Stimulated activated CD8-positive, alpha-beta memory T cell treated with anti-CD3 and anti-CD28 coated beads, Interleukin-4, amount 100 ng/mL, for 1 hour (primary cell): ENCODE results near the gene GPC5.

Experiments used
- DNase-seq, 2 donors: peaks; one replicate each; pipeline ENCODE4 v3.0.0-alpha.2; 2020; ENCODE audit warnings: low read depth in 2 of 2, low spot score in 1 of 2

Gene GPC5

DNA sequence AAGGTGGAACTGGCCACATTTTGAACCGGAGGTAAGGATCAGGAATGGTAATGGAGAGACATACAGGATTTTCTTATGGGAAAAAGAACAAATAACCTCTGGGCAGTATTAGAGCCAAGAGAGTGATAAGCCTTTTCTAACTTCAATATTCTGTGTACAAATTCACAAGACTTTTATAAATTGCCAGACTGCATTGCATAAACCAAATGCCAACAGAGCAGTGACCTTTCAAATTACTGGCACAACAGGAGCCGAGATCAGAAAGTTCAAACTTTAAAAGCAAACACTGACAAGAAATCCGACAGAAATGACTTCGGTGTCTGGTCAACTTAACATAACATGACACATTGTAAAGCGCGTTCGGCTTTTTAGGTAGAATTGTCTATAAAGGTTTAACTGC is 737.1 kb downstream of the GPC5 start:
- DNase-seq = no peak

DNA sequence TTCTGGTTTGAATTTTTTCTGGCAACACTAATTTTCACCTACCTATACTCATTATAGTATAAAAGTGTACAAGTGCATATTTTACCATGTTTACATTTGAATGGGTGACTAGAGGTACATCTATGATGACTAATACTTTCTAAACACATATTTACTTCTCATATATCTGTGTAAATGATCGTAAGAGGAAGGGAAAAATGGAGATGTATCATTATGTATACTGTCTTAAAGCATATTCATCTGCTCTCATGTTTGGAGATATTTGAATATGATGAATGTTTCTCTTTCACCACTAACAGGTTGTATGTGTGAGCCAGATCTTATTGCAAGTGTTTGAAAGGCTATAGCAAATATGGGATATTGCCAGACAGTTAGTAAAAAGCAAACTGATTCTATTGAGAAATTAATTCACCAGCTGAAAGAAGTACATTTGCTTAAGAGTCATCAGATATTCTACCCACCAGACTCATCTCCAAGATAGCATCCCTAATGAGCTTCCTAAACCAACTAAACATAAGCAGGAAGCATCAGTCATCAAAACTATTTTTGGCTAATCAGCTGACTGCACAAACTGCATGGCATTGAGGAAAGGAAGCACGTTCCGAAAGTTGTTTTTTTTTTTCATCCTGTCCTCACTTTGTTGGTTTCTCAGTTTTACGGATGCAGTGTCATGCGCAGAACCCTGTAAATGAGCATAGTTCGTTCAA is 738.2 kb downstream of the GPC5 start:
- DNase-seq = no peak

DNA sequence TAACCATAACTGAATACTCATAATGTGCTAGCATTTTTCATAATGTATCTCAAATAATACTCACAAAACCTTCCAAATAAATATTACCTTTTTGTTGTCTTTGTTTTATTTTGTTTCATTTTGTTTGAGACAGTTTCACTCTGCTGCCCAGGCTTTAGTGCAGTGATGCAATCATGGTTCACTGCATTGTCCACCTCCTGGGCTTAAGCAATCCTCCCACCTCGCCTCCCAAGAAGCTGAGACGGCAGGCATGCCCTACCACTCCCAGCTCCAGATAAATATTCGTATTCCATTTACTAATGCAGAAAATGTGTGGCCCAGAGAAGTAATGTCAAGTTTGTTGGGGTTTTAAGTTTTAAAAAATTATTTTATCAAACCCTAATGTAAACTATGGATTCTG is 739.1 kb downstream of the GPC5 start:
- DNase-seq = no peak

DNA sequence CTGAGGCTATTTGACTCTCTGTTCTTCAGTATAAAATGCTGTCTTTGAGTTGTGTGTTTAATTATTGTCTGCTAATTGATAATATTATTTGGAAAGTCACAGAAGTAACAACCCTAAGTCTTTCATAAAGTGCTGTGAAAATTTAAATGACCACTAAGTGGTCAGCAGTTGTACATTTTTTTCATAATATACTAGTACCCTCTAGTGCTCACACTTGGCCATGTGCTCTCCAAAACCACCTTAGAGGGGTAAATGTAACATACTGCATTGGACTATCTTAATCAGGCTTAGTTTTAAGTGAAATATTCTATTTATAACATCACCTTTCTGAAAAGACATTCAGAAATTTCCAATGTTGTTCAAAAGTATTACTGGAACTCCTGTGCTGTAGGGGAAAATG is 745.3 kb downstream of the GPC5 start:
- no peak for DNase-seq

DNA sequence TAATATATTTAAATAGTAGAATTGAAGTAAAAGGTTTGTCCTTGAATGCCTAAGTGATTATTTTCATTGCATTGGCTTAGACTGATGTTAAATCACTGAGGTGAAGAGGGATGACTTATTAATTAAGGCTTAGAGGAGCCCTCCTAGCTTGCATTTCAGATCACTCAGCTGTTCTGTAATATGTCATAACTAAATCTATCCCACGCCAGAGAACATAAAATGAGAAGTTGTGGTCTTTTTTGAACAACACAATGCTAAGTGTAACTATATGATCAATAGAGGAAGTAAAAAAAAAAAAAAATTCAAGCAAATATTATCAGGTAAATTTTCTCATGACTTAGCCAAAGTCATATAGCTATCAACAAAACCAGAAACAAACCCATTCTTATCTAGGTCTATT is 752.2 kb downstream of the GPC5 start:
- DNase-seq = no peak

DNA sequence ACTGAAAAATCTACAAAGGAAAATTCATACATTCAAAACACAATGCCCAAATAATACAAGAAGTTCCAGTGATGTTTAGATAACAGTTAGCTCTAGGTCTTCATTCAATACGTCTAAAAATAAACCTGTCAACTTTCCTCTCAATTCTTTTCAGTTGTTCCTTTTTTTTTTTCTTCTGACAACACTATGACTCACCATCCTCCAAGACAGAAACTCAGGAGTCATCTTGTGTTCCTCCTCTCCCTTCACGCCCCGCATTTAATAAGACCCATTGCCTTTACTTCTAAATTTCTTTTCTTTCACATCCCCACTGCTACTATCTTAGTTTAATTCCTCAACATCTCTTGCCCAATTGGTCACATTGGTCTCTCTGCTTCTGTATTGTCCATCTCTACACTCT is 759.9 kb downstream of the GPC5 start:
- no peak for DNase-seq

DNA sequence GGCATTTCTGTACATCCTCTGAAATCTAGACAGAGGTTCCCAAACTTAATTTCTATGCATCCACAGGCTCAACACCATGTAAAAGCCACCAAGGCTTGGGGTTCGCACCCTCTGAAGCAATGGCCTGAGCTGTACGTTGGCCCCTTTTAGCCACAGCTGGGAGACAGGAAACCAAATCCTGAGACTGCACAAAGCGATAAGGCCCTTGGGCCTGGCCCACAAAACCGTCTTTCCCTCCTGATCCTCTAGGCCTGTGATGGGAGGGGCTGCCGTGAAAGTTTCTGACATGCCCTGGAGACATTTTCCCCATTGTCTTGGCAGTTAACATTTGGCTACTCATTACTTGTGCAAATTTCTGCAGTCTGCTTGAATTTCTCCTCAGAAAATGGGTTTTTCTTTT is 766.4 kb downstream of the GPC5 start:
- DNase-seq = no peak

DNA sequence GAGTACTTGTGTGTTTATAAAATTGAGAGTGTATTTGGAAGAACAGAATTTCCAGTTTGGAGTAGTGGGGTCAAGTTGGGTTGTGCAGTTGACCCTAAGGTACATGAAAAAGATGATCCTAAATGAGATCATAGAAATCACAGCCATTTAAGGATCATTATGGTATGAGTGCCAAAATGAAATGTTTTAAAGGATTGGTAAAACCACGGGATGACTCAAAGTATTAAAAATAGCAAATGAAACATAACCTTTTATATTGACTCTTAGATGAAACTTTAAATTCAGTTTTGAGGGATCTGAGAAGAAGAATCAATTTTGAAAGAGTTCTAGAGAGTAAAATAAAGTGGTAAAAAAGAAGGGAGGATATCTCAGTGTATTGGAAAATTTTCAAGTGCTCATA is 773.8 kb downstream of the GPC5 start:
- no peak for DNase-seq

DNA sequence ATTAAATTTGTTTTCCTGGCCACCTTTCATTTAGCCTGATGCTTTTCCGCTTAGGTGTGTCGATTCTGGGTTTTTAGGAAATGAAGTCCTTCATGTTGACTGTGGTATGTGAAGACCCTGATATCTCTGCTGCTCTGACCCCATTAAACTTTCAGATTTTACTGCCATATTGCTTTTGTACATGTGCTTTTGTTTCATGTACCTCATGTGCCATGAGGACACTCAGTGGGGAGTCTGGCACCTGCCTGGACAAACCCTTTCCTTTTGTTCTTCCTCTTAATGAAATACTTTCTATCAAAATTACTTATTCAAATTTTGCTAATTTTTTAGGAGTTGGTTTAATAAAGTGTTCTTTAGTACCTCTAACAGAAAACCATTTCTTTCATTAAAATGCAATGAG is 774.8 kb downstream of the GPC5 start:
- DNase-seq = no peak

DNA sequence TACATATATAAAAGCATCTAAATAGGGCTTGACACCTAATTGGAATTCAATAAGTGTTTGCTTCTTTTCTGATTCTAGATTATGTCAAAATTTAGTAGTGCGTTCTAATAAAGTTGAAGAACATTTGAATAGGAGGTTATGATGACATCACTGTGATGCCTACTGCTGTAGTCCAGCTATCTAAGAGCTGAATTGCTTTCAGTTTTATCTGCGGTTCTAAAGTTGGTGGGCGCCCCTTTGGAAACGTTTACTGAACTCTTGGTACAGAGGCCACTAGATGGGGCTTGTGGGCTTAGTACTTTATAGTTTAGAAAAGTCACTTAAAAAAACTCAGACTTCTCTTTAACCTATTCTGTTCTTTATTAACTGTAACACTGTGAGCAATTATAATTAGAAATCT is 776.9 kb downstream of the GPC5 start:
- no peak for DNase-seq

DNA sequence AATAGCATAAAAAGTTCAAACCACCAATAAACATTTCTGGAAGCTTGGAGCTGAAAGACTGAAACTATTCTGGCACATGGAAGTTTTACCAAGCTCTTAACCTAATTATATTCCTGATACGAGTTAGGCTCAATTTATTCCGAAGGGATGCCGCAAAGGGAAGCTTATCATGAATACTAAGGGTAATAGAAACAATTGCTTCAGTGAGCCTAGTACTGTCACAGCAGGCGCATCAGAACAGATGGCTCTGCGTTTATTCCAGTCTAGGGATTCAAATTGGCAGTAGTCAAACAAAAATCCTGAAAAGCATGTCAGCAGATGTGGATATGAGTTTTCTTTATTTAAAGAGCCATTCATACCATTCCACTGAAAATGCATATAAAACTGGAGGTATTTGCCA is 779.5 kb downstream of the GPC5 start:
- DNase-seq = no peak

DNA sequence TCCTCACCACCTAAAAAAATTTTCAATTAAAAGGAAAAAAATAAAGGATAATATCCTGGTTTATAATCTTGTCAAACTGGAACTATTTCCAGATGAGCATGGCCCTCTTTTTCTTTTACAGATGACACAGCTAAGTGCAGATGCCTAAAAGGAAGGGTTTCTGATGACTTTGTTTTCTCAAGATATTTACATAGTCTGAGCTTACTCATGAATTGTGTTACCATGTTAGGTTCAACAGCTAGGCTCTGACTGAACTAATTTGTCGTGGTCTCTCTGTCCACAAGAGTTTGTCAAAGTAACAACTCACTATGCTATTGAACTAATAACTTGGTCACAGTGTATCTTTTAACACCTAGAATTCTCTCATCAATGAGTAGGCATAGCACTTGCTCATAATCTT is 780.8 kb downstream of the GPC5 start:
- DNase-seq = no peak

DNA sequence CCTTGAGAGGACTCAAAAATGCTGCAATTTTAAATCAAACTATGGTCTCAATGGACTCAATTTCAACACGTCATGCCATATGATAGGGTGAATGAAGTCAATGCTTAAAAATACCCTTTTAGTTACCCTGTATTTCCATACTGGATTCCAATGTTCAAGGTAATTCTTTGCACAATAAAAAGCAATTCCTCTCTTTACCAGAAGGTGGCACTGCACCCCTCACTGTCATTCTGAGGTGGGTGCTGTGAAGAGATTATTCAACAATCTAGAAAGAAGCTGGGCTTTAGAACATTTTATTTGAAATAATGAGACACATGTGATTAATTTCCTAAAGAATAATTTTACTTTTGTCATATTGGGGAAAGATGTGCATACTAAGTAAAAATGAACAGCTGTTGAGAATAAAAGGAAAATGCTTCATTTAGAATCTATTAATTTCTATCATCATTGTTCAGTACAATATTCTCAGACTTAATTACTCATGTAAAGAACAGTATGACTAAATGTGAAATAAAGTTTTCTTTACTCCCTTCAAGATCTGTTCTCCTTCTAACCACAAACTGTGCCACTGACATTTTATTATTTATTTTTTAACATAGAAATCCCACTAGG is 789.1 kb downstream of the GPC5 start:
- DNase-seq = no peak

DNA sequence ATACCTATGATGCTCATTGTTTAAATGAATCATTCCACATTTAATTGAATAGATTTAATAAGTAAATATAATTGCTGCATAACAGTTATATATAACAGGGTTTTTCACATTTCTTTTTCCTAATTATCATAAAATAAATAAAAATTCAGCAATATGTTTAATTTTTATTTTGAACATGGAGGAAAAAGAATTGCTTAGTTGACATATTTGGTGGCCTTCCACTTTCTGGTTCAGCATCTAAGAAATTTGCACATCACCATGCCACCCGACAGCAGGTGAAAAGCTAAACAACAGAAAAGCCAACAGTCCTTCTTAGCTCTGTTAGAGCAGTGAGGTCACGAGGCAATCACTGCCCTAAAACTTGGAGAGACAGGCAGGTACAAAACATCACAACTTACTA is 790.2 kb downstream of the GPC5 start:
- DNase-seq = no peak

DNA sequence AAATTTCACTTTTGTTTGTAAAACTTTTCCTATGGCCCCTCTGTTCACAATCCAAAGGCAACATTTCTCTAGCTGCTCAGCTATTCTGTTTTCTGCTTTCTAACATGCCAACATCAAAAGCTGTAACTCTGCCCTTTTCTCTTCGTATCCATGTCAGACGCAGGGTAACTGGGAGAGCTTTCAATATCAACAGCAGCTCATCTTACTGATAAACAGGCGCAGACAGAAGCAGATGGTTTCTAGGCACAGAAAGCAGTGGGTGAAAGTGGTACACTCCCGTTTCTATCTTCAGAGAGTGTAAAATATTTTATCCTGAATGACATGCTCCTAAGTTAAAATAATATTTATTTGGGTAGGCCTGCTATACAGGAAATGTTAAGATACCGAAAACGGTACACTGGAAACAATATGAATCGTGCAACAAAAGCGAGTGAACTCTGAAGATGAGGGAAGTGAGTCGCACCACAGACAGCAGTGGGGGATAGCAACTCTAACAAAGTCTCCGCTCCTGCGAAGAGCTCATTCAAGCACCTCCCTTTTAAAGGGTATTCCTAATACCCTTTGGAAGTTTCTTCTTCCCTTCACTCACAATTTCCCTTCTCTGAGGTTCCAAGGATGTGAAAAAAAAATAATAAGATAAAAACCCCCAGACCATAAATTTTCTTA is 798.3 kb downstream of the GPC5 start:
- no peak for DNase-seq

DNA sequence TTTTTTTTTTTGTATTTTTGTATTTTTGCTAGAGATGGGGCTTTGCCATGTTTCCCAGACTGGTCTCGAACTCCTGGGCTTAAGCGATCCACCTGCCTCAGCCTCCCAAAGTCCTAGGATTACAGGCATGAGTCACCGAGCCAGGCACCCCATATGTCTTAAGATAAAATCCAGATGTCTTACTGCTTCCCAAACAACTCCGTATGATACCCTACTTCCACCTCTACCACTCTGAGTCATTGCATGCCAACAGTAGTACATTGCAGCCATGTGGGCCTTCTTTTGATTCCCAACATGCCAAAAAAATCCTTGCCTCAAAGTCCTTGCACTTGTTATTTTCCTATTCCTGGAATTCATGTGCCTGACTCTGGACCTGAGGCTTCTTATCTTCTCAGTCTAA is 799.2 kb downstream of the GPC5 start:
- no peak for DNase-seq

DNA sequence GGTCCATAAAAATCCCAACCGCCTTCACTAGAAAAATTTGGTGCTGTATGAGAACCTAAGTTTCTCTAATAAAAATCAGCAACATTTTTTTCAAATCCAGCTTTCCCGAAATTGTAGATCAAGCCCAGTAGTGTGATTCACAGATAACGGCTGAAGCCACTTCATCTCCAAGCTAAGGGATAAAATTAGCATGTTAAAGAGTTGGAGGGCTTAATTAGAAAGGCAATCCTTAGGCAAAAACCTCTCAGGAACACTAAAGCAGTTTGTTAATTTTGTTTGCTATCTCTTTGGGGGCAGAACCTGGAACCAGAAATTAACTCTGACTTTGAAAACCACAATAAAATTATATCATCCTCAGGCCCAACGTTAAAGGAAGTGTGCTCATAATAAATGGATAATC is 820.2 kb downstream of the GPC5 start:
- no peak for DNase-seq

DNA sequence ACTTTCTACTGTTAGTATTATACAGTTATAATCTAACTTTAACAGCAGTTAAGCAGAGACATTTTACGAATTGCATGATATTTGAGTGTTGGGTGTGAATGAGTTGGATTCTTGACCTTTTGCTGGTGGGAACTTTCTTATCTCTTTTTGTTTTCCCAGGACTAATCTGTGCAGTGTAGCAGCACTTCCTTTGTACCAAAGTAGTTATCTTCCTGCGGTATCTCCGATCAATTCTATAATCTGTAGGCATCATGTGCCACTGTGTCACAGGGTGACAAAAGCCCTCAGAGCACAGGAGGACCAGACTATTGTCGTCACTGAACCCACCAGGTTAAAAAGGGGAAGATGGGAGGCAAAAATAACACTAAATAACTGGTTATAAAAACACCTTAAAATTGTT is 823.5 kb downstream of the GPC5 start:
- no peak for DNase-seq

DNA sequence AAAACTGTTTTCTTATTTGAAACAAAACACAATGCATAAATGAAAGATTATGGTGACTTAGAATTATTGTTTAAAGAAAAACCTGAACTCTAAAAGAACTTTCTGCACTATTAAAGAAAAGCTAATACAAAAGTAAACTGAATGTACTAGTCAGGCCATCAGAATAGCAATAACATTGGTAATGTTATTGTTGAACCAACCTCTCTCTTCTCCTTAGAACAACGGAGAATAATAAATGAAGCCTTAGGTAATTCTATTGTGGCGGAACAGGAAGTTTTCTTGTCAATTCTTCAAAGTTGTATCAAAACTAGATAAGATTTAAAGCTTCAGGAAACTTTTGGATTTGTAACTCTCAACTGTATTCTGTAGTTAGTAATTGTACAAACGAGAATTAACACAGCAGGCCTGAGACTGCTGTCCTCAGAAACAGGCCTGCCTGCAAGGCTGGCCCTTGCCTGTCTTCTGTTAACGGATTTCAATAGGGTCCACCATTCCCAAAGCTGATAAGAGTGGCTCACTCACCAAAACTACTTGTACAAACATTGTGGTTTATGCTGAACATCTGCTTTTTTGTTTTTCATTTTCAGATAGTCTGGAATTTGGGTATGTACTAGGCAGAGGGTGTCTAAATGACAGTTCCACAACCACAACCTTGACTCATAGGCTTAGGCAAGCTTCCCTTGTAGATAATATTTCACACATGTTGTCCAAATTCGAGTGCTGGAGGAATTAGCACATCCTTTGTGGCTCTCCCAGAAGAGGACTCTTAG is 825.8 kb downstream of the GPC5 start:
- no peak for DNase-seq

DNA sequence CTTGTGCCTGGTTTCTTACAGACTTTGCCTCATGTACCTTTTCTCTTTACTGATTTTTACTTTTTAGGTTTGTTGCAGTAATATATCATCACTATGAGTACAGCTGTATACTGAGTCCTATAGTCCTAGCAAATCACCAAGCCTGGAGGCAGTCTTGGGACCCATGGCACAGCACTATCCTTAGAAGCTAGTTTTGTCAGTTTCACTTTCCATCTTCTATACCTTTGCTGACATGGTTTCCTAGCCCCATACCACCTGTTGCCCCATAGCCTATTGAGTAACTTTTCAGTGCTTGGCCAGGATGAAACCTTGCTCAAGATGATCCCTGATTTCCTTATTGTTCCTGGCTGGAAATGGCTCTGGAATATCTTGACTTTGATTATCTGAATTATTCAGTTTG is 826.4 kb downstream of the GPC5 start:
- no peak for DNase-seq

DNA sequence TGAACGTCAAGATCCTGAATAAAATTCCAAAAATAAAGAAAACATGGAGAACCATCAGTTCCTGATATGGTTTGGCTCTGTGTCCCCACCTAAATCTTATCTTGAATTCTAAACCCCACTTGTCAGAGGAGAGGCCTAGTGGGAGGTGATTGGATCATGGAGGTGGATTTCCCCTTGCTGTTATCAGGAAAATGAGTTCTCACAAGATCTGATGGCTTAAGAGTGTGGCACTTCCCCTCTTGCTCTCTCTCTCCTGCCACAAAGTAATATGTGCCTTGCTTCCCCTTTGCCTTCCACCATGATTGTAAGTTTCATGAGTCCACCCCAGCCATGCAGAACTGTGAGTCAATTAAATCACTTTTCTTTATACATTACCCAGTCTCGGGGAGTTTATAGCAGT is 827.4 kb downstream of the GPC5 start:
- no peak for DNase-seq

DNA sequence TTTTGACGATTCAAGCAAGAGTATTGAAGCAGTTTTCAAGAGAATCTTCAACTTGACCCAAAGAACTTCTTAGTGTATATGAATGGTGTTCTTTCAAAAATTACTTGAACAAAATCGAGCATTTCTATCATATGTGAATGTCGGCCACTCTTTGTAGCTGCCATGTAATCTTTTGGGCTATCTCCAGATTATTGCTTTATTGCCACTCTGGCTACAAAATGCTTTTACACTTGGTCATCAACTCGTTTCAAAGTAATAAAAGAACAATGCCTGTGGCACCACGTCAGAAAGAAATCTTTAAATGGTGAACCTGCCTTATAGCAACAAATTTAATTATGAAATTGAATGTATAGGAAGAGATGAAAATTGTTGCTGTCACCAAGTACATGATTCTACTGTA is 834.5 kb downstream of the GPC5 start:
- no peak for DNase-seq
